ENCODE data around the gene TGFBI.

TGFBI gene

GRCh38 chr5:136048966-136049365 lies 20.2 kb downstream of the TGFBI start:
- DNase-seq = no peak

DNA sequence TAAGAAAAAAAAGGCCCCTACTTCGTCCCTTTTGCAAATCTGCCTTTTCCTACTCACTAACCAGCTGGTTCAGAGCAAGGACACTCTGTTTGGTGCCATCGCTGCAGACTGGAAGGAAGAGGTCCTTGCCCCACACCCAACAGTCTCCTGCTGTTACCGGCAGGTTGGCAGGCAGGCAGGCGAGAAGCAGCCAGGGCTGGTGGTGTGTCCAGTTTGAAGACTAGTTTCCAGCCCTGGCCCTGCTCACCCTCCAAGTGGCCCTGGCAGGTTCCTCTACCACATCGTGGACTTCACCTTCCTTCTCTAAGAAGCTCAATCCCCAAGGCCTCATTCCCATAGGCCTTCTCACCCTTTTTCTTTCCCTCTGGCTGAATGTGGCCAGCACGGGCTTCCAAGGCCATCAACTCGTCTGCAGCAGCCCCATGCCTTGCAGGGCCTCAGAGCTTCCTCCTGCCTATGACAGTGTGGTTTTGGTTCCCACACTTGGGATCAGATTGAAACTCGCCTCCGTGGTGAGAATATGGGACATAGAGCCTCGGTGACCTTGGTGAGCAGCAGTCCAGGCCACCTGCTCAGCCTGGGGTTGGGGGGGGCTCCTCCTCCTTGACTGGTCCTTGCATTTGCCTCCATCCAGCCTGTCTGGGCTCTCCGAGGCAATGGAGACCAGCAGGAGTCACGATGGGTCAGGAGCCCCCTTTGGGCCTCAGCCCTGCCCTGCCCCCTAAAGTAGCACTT lies 22.9 kb downstream of the TGFBI start:
- DNase-seq = no peak

GRCh38 chr5:136052692-136053335 lies 24.0 kb downstream of the TGFBI start:
- DNase-seq = no peak

- no peak for DNase-seq
Observed at GRCh38 chr5:136053336-136054141, 24.8 kb downstream of the TGFBI start.

GRCh38 chr5:136054142-136055019 lies 25.6 kb downstream of the TGFBI start:
- DNase-seq = no peak

GRCh38 chr5:136055612-136056309 lies 27.0 kb downstream of the TGFBI start:
- DNase-seq = no peak

DNA sequence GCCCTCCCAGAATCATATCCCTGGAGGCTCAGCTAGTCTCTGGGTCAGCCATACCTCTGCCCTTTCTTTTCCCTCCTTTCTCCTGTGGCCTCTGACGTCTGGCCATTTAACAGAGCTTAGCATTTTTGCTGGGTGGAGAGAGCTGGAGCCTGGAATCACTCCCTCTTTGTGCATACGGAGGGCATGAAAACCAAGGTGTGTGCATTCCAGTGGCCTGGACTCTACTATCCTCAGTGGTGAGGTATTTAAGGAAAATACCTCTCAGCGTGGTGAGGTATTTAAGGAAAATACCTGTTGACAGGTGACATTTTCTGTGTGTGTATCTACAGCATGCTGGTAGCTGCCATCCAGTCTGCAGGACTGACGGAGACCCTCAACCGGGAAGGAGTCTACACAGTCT lies 27.5 kb downstream of the TGFBI start:
- DNase-seq = no peak

GRCh38 chr5:136056771-136057335 lies 28.1 kb downstream of the TGFBI start:
- no peak for DNase-seq

DNA sequence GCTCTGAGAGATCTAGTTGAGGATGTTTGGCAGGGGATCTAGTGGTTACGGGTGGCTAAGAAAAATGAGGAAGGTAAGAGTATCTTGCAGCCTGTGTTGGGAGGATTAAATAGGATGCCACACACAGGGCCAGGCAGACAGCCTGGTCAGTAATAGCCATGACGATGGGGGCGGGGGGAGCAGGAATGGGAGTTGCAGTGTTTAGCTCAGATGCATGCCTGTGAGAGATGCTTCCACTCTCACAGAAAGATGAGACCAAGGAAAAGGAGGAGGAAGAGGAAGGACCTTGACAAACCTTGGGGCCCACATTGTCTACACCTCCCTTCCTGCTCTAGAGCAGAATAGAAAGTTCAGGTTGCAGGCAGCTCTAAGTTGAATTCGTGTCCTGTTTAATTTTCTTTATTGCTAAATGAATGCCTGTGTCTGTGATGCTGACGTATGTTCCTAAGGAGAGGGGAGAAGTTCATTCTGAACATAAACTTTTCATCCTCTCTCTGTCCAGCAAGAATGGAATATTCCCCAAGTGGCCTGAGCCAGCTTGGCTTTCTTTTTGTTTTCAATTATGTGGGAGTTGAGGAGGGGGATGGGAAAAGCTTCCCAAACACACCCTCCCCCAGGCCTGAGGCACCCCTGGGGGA lies 28.7 kb downstream of the TGFBI start:
- DNase-seq = no peak

GRCh38 chr5:136058039-136058971 lies 29.5 kb downstream of the TGFBI start:
- DNase-seq = no peak

GRCh38 chr5:136058972-136059354 lies 30.2 kb downstream of the TGFBI start:
- DNase-seq = no peak

DNA sequence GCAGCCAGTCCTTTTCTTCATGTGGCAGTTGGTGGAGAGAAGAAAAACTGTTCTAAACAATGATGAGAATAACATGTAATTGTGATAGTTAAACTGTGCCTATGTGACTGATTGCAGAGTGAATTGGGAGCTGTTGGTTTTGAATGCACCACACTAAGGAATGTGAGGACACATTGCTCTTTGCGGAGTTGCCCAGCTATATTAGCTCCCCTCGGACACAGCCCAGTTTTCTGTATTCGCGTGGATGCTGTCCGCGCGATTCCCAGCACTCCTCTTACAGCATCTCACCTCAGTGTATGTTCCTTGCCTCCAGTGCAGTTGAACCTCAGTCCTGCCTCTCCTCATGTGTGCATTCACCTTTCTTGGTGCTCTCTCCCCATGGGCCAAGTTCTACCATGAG lies 32.2 kb downstream of the TGFBI start:
- DNase-seq = no peak

GRCh38 chr5:136061630-136062365 lies 33.0 kb downstream of the TGFBI start:
- DNase-seq = no peak

DNA sequence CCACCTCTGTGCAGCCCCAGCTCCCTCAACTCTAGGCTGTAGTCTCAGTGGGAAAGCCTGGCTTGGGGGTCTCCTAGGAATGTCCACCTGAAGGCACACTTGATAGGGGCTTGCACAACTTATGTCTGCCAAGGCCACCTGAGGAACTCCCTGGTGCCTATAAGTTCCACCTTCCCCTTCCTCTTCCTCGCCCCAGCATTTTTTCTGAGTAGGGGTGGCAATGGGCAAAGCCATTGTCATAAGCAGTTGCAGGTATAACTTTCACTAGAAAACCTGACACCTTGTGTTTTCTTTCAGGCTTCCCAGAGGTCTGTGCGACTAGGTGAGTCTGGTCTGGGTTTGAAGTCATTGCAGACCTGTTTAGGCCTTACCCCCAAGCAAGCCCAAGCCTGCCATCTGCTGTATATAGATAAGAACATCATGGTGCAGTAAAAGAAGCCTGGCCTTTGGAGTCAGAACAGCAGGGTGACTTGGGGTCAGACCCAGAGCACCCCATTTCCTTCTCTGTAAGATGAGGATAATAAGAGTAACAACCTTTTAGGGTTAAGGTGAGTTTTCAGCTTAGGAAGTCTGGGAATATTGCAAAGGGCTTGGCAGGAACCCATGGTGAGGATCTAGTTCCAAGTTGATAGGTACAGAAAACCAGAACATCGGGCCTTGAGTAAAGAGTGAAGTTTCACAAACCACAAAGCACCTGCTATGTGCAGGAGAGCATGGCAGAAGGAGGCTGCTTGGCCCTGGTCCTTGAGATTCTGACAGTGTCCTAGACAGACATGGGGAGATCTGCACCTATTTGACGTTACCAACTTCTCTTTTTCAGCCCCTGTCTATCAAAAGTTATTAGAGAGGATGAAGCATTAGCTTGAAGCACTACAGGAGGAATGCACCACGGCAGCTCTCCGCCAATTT lies 33.8 kb downstream of the TGFBI start:
- peak; percentile 74 for DNase-seq

- no peak for DNase-seq
Observed at GRCh38 chr5:136063778-136064465, 35.1 kb downstream of the TGFBI start.

- DNase-seq = no peak
Observed at GRCh38 chr5:136064510-136064909, 35.7 kb downstream of the TGFBI start.

GRCh38 chr5:136065588-136065987 lies 36.8 kb downstream of the TGFBI start:
- DNase-seq = no peak

All from RPMI8226 (cell line).